ENCODE measurements around the gene CTDSP2.

Gene CTDSP2

DNA sequence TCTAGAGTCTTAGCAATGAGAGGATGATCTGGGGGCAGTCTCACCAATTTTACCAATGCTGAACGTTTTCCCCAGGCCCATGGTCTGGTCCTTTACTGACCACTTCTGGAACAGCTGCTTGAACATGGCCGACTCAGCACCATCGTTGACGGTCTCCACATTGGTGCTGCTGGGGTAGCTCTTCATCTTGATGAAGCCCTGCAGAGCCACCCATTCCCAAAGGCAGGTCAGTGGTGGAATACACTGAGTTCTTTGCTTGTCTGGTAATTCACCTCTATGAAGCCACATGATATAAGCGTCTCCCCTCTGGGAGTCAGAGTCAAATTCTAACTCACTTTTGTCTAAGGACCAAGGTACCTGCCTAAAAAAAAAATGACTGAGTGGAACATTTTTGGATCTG is 38.2 kb downstream of the CTDSP2 start:
- DNase-seq, result no peak
- intact Hi-C loops (cut with DNase I), result no loop called here

DNA sequence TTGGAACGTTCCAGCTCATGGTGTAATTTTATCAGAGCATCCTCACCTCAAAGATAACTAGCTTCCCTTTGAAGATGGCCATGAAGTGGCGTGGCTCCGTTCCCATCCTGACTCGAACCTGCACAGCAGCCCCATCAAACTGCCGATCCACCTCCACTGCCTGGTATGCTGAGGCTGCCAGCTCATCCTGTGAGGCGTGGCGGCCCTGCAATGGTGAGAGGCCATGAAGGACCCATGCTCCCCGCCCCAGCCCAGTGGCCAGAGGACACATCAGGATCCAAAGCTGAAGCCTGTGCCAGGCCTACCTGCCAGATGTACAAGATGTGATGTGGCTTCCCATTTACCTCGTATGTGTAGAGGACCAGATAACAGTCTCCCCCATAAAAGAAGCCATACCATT is 39.2 kb downstream of the CTDSP2 start:
- DNase-seq, result no peak
- intact Hi-C loops (cut with DNase I), result no loop called here

DNA sequence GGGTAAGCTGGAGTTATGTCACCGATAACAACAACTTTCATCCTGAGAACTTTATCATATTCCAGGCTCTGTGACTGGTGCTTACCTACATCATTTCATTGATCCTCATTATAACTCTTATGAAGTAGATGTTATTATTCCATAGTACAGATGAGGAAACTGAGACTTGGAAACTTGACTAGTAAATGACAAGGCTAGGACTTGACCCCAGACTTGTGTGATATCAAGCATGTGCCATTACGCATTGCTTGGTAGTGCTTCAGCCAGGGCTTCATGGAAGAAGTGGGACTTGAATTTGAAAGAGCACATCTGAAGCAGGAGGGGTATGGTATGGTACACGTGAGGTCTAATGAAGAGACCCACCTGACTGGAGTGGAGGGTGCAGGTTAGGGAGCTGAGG is 39.9 kb downstream of the CTDSP2 start:
- no peak for DNase-seq
- intact Hi-C loops (cut with DNase I), result no loop called here

DNA sequence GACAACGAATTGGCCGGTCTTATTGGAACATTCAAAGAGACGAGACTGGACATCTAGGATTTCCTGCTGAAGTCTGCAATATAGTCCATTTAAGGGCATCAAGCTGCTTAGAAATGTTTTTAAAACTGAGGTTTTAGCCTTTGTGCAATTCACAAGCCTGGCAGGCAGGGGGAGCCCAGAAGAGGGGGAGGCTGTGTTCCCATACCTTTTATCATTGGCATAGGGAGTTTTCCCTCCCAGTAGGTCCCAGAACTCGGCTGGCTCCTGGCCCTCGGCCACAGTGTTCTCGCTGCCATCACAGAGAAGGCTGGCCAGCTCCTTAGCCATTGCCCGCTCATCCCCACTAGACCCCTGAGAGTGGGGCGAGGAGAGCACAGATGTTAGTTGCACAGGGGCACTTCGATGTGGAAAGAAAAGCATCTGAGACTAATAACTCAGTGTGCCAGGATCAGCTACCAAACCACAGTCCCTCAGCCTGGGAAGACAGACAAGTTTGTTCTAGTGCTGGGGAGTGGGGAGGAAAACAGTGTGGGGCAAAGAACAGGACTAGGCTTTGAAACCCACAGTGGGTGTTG is 43.1 kb downstream of the CTDSP2 start:
- peak in 35 of 42 donors; percentile 19 to 77 (median 49) for DNase-seq
- intact Hi-C loops (cut with DNase I), result no loop called here

DNA sequence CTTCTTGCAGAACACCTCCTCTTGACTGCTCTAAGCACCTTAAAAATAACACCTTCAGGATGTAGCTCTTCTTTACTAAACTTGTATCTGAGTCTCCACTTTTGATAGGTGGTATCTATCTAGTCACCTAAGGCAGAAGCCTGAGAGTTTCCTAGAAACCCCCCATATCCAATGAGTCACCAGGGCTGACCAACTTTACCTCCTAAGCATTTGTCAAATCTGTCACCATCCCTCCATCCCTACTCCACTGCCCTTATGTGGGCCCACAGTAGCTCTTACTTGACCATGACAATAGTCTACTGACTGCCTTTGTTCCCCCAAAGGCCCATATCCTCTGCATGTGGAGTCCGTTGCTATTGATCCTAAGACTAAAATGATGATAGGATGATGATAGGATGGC is 43.9 kb downstream of the CTDSP2 start:
- intact Hi-C loops (cut with DNase I), result no loop called here
- no peak for DNase-seq

DNA sequence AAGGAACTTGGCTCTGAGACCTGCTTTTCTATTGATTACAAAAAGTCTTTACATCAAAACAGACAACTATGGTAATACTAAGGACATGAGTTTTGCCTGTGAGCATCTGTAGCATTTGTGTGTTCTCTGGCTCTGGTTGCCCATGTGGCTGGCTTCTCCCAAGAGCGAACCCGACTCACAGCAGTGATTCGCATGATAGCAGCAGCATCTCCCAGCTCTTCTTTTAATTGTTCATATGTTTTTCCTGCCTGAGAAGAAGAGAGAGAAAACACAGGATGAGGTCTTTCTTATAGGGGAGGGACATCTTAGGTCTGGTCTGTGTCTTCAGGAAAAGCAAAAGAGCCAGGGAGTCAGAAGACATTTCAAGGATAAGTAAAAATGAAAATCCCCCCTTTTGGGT is 45.6 kb downstream of the CTDSP2 start:
- DNase-seq, result no peak
- intact Hi-C loops (cut with DNase I), result no loop called here

DNA sequence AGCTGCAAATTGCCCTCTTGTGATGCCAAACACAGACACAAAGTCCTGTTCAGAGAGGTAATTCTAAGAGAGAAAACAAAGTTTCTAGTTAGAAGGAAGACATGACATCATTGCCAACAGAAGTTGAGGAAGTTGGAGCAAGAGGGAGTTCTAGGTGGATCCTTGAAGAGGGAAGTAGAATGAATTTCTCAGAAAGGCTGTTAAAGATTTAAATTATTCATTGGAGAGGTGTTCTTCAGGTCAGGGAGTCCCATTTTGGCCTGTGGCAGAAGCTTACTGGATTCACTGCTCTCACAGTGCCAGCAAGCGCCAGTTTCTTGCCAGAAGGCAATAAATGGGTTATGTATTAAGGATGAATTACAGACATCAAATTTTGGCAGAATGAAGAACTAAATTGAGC is 48.6 kb downstream of the CTDSP2 start:
- no peak for DNase-seq
- intact Hi-C loops (cut with DNase I), result no loop called here

DNA sequence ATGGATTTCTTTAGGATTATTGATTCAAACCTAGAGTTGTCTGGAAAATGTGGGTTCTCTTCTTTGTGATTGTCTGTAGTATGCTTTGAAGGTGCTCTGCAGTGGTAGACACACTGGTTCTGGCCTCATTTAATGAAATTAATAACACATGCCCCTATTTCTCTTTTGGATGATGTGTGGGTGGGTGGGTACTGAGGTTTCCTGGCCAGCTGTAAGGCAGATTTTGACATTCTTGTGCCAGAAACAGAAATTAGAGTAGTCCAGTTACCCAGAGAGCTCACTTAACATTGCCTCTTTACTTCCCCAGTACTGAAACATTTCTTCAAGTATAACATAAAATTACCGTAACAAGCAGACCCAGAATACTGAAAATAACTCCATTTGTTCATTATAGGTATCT is 49.5 kb downstream of the CTDSP2 start:
- DNase-seq, result no peak
- intact Hi-C loops (cut with DNase I), result no loop called here

DNA sequence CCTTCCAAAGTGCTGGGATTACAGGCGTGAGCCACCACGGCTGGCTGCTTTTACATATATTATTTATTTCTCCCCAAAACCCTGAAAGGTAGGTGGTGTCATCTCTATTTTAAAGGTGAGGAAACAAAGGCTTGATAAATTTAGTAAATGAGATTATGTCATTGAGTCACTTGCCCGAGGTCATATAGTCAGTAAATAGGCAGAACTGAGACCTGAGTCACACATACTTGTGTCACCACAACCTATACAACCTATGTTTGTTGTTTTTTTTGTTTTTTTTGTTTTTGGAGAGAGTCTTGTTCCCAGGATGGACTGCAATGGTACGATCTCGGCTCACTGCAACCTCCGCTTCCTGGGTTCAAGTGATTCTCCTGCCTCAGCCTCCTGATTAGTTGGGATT is 51.2 kb downstream of the CTDSP2 start:
- intact Hi-C loops (cut with DNase I), result no loop called here
- no peak for DNase-seq

DNA sequence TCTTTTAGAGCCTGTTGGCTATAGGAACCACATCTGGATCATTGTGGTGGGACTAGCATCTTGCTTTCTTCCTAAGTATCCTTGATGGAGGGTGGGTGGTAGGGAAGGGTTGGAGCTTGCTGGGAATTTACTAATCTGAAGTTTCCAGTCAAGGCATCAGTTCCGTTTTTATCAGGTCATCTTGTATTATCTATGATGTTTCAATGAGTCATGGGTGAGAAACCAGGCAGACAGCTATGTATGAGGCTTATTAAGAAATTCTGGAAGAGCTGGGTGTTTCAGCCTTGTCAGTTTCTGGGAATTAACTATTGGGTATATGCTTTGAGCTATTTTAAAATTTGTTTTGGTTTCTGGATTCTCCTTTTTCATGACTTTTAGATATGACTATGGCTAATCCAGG is 52.6 kb downstream of the CTDSP2 start:
- DNase-seq, result no peak

DNA sequence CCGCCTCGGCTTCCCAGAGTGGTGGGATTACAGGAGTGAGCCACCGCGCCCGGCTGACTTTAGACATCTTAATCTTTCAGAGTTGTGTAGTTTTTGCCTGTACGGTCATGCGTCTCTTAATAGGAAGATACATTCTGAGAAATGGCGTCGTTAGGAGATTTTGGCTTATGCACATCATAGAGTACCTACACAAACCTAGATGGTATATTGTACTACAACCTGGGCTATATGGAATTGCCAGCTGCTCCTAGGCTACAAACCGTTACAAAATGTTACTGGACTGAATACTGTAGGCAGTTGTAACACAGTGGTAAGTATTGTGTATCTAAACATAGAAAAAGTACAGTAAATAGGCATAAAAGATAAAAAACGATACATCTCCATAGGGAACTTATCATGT is 62.7 kb downstream of the CTDSP2 start:
- DNase-seq, result no peak
- intact Hi-C loops (cut with DNase I), result no loop called here

More for the DNA sequence above, 52.6 kb downstream of the CTDSP2 start:
- intact Hi-C loops (cut with DNase I), result no loop called here

DNA sequence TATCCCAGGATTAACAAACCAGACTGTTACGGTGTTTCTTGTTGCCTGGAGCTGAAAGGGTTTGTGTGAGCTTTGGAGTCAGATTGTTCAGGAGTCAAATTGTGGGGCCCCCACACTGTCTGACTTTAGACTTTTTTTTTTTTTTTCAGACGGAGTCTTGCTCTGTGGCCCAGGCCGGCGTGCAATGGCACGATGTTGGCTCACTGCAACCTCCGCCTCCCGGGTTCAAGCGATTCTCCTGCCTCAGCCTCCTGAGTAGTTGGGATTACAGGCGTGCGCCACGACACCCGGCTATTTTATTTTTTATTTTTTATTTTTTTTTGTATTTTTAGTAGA is 63.1 kb downstream of the CTDSP2 start:
- DNase-seq, result no peak
- intact Hi-C loops (cut with DNase I), result no loop called here

DNA sequence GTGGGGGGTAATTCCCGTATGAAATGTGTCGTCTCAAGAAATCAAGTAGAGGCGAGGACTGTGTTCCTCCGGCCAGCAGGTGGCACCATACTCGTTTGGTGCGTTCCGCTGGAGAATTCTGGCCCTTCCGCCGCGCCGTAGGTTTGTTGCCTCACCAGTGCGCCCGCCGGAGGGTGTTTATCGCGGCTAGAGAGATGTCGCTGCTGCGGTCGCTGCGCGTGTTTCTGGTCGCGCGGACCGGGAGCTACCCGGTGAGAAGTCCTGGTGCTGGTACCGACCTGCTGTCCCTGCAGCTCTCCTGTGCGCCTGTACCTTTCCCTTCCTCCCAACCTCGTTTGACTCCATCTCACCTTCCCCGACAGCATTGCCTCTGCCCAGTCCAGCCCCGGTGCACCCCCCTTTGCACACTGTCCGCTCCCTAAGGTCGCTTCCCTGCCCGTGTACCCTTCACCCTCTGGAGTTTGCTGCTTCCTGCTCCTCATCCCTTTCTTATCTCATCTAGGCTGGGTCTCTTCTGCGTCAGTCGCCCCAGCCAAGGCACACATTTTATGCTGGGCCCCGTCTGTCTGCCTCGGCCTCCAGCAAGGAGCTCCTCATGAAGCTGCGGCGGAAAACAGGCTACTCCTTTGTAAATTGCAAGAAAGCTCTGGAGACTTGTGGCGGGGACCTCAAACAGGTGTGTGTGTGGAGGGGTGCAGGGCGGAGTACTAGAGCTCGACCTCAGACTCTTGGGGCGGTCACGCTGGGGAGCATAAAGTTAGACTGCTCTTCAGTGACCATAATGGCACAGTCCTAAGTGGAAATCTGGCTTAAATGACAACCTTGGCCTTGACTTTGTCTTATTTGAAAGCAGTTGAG is 63.7 kb downstream of the CTDSP2 start, which contains the start of gene TSFM:
TSFM (plus strand) TSS at position 180 of the 858 bp plus-strand sequence; CDS start at position 195, 15 bp downstream.
- peak; percentile 95 to 100 (median 98) for DNase-seq
- intact Hi-C loops (cut with DNase I), result no loop called here

DNA sequence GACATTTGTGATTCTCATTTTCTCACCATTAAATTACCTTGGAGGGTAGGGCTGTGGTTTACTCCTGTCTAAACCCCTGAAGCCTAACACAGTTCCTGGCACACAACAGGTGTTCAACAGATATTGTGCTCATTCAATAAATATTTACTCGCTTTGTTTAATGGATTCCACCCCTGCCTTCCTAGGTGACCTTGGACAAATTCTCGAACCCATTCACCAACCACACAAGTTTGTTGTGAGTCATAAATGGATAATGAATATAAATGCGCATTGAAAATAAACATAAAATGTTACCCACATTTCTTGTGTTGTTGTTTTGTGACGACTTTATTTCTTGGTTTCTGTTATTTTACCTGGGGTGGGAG is 64.3 kb downstream of the CTDSP2 start:
- intact Hi-C loops (cut with DNase I), result no loop called here
- DNase-seq, result no peak

DNA sequence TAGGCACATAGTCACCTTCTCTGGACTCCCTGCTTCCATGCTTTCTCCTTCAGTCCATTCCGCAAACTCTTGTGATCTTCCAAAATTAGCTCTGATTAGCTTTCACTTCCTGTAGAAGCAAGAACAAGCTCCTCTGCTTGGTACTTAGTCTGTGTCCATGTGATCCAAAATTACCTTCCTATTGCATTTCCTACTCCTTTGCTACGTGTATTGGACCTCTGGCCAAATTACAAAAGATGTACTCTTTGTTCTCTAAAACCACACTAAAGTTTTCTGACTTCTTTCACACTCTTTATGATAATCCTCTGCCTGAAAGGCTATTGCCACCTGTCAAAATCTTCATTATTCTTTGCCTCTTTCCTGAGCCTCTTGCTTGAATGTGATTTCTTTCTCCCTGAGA is 64.7 kb downstream of the CTDSP2 start:
- intact Hi-C loops (cut with DNase I), result loop anchor here (2.0 kb wide), 1 partner anchor 121 kb away; no protein-coding TSS in a partner anchor
- DNase-seq, result no peak

DNA sequence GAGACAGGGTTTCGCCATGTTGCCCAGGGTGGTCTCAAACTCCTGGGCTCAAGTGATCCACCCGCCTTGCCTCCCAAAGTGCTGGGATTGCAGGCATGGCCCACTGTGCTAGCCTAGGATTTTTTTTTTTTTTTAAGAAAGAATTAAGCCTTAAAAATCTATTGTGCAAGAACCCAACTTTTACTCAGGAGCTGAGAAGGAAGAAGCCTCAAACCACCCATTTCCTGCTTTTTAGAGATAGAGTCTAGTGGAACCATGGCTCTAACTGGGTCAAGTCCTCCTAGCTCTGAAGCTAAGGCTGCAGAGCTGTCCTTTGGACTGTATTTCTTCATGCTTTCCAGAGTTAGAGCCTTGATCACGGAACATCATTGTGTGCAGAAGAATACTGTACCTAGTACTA is 65.3 kb downstream of the CTDSP2 start:
- intact Hi-C loops (cut with DNase I), result loop anchor here (2.0 kb wide), 1 partner anchor 122 kb away; no protein-coding TSS in a partner anchor
- no peak for DNase-seq

DNA sequence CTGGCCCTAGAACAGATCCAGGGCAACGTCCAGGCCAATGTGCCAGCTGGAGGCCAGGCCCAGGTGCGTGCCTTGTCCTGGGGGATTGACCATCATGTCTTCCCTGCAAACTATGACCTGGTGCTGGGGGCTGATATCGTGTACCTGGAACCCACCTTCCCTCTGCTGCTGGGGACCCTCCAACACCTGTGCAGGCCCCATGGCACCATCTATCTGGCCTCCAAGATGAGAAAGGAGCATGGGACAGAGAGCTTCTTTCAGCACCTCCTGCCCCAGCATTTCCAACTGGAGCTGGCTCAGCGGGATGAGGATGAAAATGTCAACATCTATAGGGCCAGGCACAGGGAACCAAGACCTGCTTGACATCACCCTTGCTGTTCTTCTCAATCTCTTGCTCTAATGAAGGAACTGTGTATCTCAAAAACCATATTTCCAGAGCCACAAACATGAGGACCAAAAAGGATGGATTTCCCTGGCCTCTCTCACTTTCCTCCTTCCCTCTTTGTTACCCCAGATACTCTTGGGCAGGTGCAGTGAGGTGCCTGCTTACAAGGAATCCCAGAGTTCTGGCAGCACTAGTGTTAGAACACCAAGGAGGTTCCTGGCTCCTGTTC is 66.1 kb downstream of the CTDSP2 start:
- no peak for DNase-seq
- intact Hi-C loops (cut with DNase I), result loop anchor here (2.0 kb wide), 1 partner anchor 122 kb away; no protein-coding TSS in a partner anchor

DNA sequence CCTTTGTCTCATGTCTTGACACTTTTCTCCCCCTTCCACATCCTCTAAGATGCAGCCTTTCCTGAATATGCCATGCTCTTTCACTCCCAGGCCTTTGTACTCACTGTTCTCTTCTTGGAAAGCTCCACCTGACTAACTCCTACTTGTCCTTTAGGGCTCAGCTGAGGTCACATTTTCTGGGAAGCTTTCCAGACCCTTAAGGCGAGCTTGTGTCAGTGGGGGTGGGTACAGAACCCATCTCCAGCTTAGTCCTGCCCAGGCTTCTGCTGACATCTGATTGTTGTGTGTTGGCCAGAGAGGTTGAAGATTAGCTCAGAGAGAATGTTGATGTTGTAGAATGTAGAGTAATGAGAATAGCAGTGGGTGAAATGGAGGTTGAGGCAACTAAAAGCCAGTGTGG is 66.8 kb downstream of the CTDSP2 start:
- intact Hi-C loops (cut with DNase I), result loop anchor here (2.0 kb wide), 1 partner anchor 123 kb away; no protein-coding TSS in a partner anchor
- no peak for DNase-seq

DNA sequence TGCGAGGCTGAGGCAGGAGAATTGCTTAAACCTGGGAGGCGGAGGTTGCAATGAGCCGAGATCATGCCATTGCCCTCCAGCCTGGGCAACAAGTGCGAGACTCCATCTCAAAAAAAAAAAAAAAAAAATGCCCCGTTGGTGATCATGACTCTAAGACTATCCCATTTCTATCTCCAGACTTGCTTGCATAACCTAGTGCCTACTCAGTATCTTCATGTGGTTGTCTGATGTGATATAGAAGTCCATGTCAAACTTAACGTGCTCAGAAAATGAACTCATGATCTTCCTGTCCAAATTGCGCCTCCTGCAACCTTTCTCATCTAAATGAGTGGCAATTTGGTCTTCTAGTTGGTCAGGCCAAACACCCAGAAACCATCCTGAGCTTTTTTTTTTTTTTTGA is 68.6 kb downstream of the CTDSP2 start:
- DNase-seq, result no peak
- intact Hi-C loops (cut with DNase I), result no loop called here

DNA sequence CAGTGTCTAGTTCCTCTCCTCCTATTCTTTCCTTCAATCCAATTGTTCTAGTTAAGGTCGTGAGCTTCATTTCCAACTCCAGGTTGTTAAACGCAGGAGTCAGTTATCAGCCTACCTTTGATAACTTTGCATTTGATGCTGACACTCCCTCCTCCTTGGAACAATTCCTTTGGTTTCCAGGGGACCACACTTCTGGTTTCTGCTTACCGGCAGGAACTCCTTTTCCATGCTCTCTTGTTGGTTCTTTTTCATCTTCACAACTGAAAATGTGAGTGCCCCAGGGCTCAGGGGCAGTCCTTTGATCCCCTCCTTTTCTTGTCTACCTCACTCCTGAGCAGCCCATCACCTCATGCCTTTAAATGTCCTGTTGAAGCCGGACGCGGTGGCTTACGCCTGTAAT is 69.2 kb downstream of the CTDSP2 start:
- no peak for DNase-seq
- intact Hi-C loops (cut with DNase I), result no loop called here

DNA sequence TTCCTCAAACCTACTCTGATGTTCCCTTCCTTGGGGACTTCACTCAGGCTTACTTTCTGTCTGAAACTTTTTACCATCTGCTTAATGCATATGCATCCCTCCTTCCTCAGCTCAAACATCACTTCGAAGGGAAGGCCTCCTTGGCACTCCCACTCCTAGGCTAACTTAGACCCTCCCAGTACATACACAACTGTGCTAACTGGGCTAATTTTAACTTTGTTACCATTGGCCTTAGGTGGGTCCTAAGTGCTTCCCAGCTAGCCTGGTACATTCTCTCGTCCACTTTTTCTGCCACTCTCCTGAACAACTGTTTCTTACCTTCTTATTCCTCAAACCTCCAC is 70.3 kb downstream of the CTDSP2 start:
- DNase-seq, result no peak
- intact Hi-C loops (cut with DNase I), result no loop called here

All from head of caudate nucleus (tissue), 42 donors.